H9 (cell line): Measurements from ENCODE around the gene C1orf116. TPM values are rescaled to one million over a fixed set of nuclear protein-coding genes. Genes with fewer than 3 reads are reported as not detected.
A peak's percentile ranks its signal among the peaks of the same experiment; 100 is the strongest.

ENCODE experiments used
- DNase-seq: peaks from one replicate; pipeline ENCODE4 v3.0.0-alpha.2; 2017
- H2AFZ ChIP-seq: one replicate; pipeline ENCODE4 v1.6.1; 2013; ENCODE audit warnings: mild to moderate bottlenecking, low read length, control low read depth, moderate library complexity
- H2AK5ac ChIP-seq: 2 replicates; pipeline ENCODE4 v1.6.1; 2013; ENCODE audit warnings: low read length, control low read depth, mixed read lengths; ENCODE audit not compliant: insufficient read length
- H2BK120ac ChIP-seq: one replicate; pipeline ENCODE4 v1.6.1; 2013; ENCODE audit warnings: low read depth, mild to moderate bottlenecking, low read length, control low read depth, inconsistent platforms; ENCODE audit not compliant: poor library complexity, severe bottlenecking
- H2BK12ac ChIP-seq: 2 replicates; pipeline ENCODE4 v1.6.1; 2013; ENCODE audit warnings: low read length, control low read depth, mixed read lengths, low read depth; ENCODE audit not compliant: insufficient read length
- H2BK15ac ChIP-seq: 2 replicates; pipeline ENCODE4 v1.6.1; 2013; ENCODE audit warnings: low read depth, low read length, control low read depth
- H2BK20ac ChIP-seq: one replicate; pipeline ENCODE4 v1.6.1; 2013; ENCODE audit warnings: low read depth, mild to moderate bottlenecking, low read length, control low read depth, inconsistent platforms; ENCODE audit not compliant: poor library complexity, severe bottlenecking
- H2BK5ac ChIP-seq: 2 replicates; pipeline ENCODE4 v1.6.1; 2013; ENCODE audit warnings: low read length, control low read depth, mixed read lengths; ENCODE audit not compliant: insufficient read length
- H3K14ac ChIP-seq: 2 replicates; pipeline ENCODE4 v1.6.1; 2013; ENCODE audit warnings: low read length, control low read depth; ENCODE audit not compliant: insufficient read depth
- H3K18ac ChIP-seq: 2 replicates; pipeline ENCODE4 v1.6.1; 2013; ENCODE audit warnings: low read depth, mild to moderate bottlenecking, mixed read lengths, low read length, control low read depth; ENCODE audit not compliant: insufficient read length
- H3K23ac ChIP-seq: 2 replicates; pipeline ENCODE4 v1.6.1; 2013; ENCODE audit warnings: low read length, control low read depth, mixed read lengths, low read depth; ENCODE audit not compliant: insufficient read length
- H3K23me2 ChIP-seq: 2 replicates; pipeline ENCODE4 v1.6.1; 2013; ENCODE audit warnings: low read depth, mild to moderate bottlenecking, mixed read lengths, low read length, control low read depth; ENCODE audit not compliant: insufficient read length, poor library complexity, severe bottlenecking
- H3K27ac ChIP-seq: 2 replicates; pipeline ENCODE4 v1.5.1; 2013; ENCODE audit warnings: low read length, control low read depth, mixed read lengths, low read depth; ENCODE audit not compliant: insufficient read length
- H3K27me3 ChIP-seq: 2 replicates; pipeline ENCODE4 v1.6.1; 2013; ENCODE audit warnings: low read length, control low read depth, inconsistent platforms; ENCODE audit not compliant: insufficient read depth
- H3K4ac ChIP-seq: 2 replicates; pipeline ENCODE4 v1.6.1; 2013; ENCODE audit warnings: low read depth, mild to moderate bottlenecking, control low read depth, inconsistent platforms, low read length, moderate library complexity
- H3K4me1 ChIP-seq: 2 replicates; pipeline ENCODE4 v1.6.1; 2013; ENCODE audit warnings: low read length, control low read depth, inconsistent platforms; ENCODE audit not compliant: insufficient read depth
- H3K4me2 ChIP-seq: 2 replicates; pipeline ENCODE4 v1.6.1; 2013; ENCODE audit warnings: low read length, control low read depth, mixed read lengths; ENCODE audit not compliant: insufficient read length, insufficient read depth
- H3K56ac ChIP-seq: 2 replicates; pipeline ENCODE4 v1.6.1; 2013; ENCODE audit warnings: low read depth, mild to moderate bottlenecking, mixed read lengths, low read length, control low read depth; ENCODE audit not compliant: insufficient read length
- H3K79me1 ChIP-seq: 2 replicates; pipeline ENCODE4 v1.6.1; 2013; ENCODE audit warnings: low read depth, mild to moderate bottlenecking, moderate library complexity, low read length, control low read depth, inconsistent platforms; ENCODE audit not compliant: insufficient read depth, poor library complexity, severe bottlenecking
- H3K79me2 ChIP-seq: 2 replicates; pipeline ENCODE4 v1.6.1; 2013; ENCODE audit warnings: low read length, control low read depth, inconsistent platforms; ENCODE audit not compliant: insufficient read depth
- H3K9ac ChIP-seq: 2 replicates; pipeline ENCODE4 v1.6.1; 2013; ENCODE audit warnings: low read length, control low read depth, mixed read lengths; ENCODE audit not compliant: insufficient read length; ENCODE audit errors: extremely low read depth
- H3K9me3 ChIP-seq: one replicate; pipeline ENCODE4 v1.6.1; 2013; ENCODE audit warnings: low read depth, low read length, inconsistent platforms; ENCODE audit not compliant: control insufficient read depth
- H3T11ph ChIP-seq: one replicate; pipeline ENCODE4 v1.6.1; 2013; ENCODE audit warnings: mild to moderate bottlenecking, low read length, control low read depth, inconsistent platforms
- H4K20me1 ChIP-seq: one replicate; pipeline ENCODE4 v1.6.1; 2013; ENCODE audit not compliant: control insufficient read depth, insufficient read length, insufficient read depth
- H4K5ac ChIP-seq: 2 replicates; pipeline ENCODE4 v1.6.1; 2013; ENCODE audit warnings: low read depth, mild to moderate bottlenecking, mixed read lengths, low read length, control low read depth; ENCODE audit not compliant: insufficient read length
- H4K8ac ChIP-seq: replicated peaks from 2 replicates; pipeline ENCODE4 v1.6.1; 2013; ENCODE audit warnings: low read length, control low read depth, mixed read lengths, low read depth; ENCODE audit not compliant: insufficient read length
- H4K91ac ChIP-seq: 2 replicates; pipeline ENCODE4 v1.6.1; 2013; ENCODE audit warnings: low read depth, mild to moderate bottlenecking, moderate library complexity, mixed read lengths, low read length, control low read depth; ENCODE audit not compliant: insufficient read length
- H3K27ac Mint-ChIP-seq, 3 experiments: 2 replicates in 2 of 3; 3 replicates in 1 of 3; pipeline ENCODE4 v1.8.0; 2020 to 2021; ENCODE audit warnings: mixed read lengths in 3 of 3, mild to moderate bottlenecking in 1 of 3, moderate library complexity in 1 of 3
- H3K27me3 Mint-ChIP-seq: 2 replicates; pipeline ENCODE4 v1.8.0; 2021; ENCODE audit warnings: low read depth, mild to moderate bottlenecking, moderate library complexity, mixed read lengths
- H3K36me3 Mint-ChIP-seq, 3 experiments: 2 replicates in 2 of 3; 3 replicates in 1 of 3; pipeline ENCODE4 v1.8.0; 2020 to 2021; ENCODE audit warnings: low read depth in 3 of 3, mixed read lengths in 3 of 3; ENCODE audit not compliant: insufficient read depth in 1 of 3
- H3K4me1 Mint-ChIP-seq, 2 experiments: 2 replicates each; pipeline ENCODE4 v1.8.0; 2020; ENCODE audit warnings: mixed read lengths in 2 of 2
- H3K4me3 Mint-ChIP-seq, 2 experiments: 2 replicates in 1 of 2; 3 replicates in 1 of 2; pipeline ENCODE4 v1.8.0; 2020 to 2021; ENCODE audit warnings: mild to moderate bottlenecking in 2 of 2, mixed read lengths in 2 of 2, moderate library complexity in 1 of 2
- H3K9me3 Mint-ChIP-seq, 2 experiments: 2 replicates in 1 of 2; 3 replicates in 1 of 2; pipeline ENCODE4 v1.8.0; 2020; ENCODE audit warnings: mild to moderate bottlenecking in 2 of 2, mixed read lengths in 2 of 2, moderate library complexity in 1 of 2
- CTCF ChIP-seq: fragments of 200-600 bp; sonication (generic); conservative IDR thresholded peaks from 3 replicates; pipeline ENCODE4 v1.8.0; 2021; ENCODE audit warnings: antibody characterized with exemption, mild to moderate bottlenecking
- WGBS: extraction: QIAGEN DNeasy Blood & Tissue Kit; methylation state at CpG from one replicate; pipeline ENCODE4 v1.1.7; 2013; ENCODE audit warnings: missing lambda C conversion rate, low lambda C conversion rate, mixed read lengths; ENCODE audit not compliant: insufficient read length; ENCODE audit errors: extremely low coverage; 5-methylcytosine and 5-hydroxymethylcytosine counted together
- total RNA-seq: library from RNA; stranded (reverse); gene quantifications from 2 replicates; pipeline ENCODE4 v1.2.1, GENCODE V29; 2021

C1orf116 gene
- total RNA-seq, 1 experiment from 2014 or later, result 0.48 TPM

DNA sequence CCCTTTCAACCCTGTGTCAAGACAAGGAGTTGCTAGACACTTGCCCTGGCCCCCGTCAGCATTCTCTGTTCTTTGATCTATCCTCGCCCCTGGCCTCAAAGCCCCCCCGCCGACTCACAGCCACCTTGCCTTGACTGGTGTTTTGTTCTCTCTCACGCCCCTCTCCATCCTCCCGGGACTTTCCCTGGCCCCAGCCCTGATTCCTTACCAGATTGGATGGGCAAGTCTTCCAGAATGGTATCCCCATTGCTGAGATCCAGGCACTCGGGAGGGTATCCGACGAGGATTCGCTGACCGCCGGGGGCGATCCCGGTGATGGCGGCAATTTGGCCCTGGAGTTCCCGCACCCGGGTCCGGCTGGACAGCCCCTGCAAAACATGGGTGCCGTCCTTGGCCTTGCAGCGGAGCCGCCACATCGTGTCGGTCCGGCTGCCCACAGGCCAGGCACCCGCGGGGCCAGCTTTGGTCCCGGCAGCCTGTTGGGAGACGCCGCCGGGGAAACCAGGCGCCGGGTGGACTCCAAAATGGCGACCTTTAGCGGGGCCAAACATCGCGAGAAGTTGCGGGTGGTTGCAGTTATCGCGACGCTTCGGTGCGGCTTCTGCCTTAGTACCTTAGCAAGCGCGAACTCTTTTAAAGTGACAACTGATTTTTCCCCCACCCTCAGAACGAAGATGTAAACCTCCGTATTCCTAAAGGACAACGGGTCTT is 18.1 kb upstream of the C1orf116 start:
- peaks cover 13 to 25% (median 20%) of the 10 kb centered on the region in 3 experiments; a peak in 6 of 7 replicates for H3K36me3 Mint-ChIP-seq
- H2AK5ac ChIP-seq, result no peak overlapping the region
- H3K4me1 ChIP-seq, result peaks cover 3% of the 10 kb centered on the region; the same call in 1 of the 2 replicates
- H2BK12ac ChIP-seq, result no peak overlapping the region
- H3K27me3 Mint-ChIP-seq, result peaks cover 1% of the 10 kb centered on the region
- no peak overlapping the region for H2BK20ac ChIP-seq
- H3K4ac ChIP-seq, result no peak overlapping the region
- H3K79me1 ChIP-seq, result no peaks in the 10 kb centered on the region
- no peaks in the 10 kb centered on the region; a peak in 1 of 5 replicates for H3K9me3 Mint-ChIP-seq
- no CpG with 5 or more reads among the region's 47 CpGs for WGBS
- peak overlapping the region; percentile 9 for H2BK5ac ChIP-seq
- H3K27me3 ChIP-seq, result no peaks in the 10 kb centered on the region
- peak overlapping the region; percentile 77 for H3K27ac ChIP-seq
- H3K4me3 Mint-ChIP-seq, result peak overlapping the region; percentile 99 to 100
- peak overlapping the region; percentile 96 for H3K18ac ChIP-seq
- H4K91ac ChIP-seq, result no peak overlapping the region
- no peak overlapping the region for H2BK15ac ChIP-seq
- peak overlapping the region; percentile 94 for H3K14ac ChIP-seq
- no peak overlapping the region for H3K23ac ChIP-seq
- no peak overlapping the region for H3K56ac ChIP-seq
- TF ChIP-seq CTCF, result no peak
- peaks cover 39 to 42% of the 10 kb centered on the region in 2 experiments for H3K4me1 Mint-ChIP-seq
- peak overlapping the region; percentile 98 for H3K9ac ChIP-seq
- H3K4me2 ChIP-seq, result peak overlapping the region; percentile 63
- no peaks in the 10 kb centered on the region for H4K20me1 ChIP-seq
- peaks cover 10% of the 10 kb centered on the region; the same call in 1 of the 2 replicates for H3K79me2 ChIP-seq
- peak overlapping the region; percentile 100 for H2AFZ ChIP-seq
- peak; percentile 91 for DNase-seq
- H3T11ph ChIP-seq, result no peak overlapping the region
- no peak overlapping the region for H4K8ac ChIP-seq
- peak overlapping the region; percentile 99 for H3K27ac Mint-ChIP-seq
- no peak overlapping the region for H2BK120ac ChIP-seq
- H3K23me2 ChIP-seq, result peaks cover 11% of the 10 kb centered on the region
- peak overlapping the region; percentile 15 for H4K5ac ChIP-seq
- no peaks in the 10 kb centered on the region for H3K9me3 ChIP-seq
